Activated gamma-delta T cell treated with anti-CD3 and anti-CD28 coated beads, Interleukin-2, amount 50 U/mL, for 16 hours (primary cell): ENCODE results near the gene ZBTB43.
"Not testable (repeated sequence)": the region's sequence is repeated elsewhere in the genome, so short reads cannot be mapped to it uniquely, and the experiment has no call there.

Experiments used
- DNase-seq: peaks from one replicate; pipeline ENCODE4 v3.0.0-alpha.2; 2020; ENCODE audit warnings: low read depth

Gene ZBTB43

GRCh38 chr9:126791406-126792230, 13.2 kb upstream of the ZBTB43 start:
- DNase-seq: no peak

GRCh38 chr9:126793686-126794417, 11.0 kb upstream of the ZBTB43 start:
- no peak for DNase-seq

GRCh38 chr9:126794441-126794840, 10.4 kb upstream of the ZBTB43 start:
- DNase-seq: no peak

GRCh38 chr9:126796758-126797157, 8.1 kb upstream of the ZBTB43 start:
- DNase-seq: no peak

- DNase-seq: no peak
Observed at GRCh38 chr9:126797903-126798302, 6.9 kb upstream of the ZBTB43 start.

GRCh38 chr9:126799034-126799433, 5.8 kb upstream of the ZBTB43 start:
- DNase-seq: no peak

- DNase-seq: no peak
Observed at GRCh38 chr9:126802318-126803059, 2.4 kb upstream of the ZBTB43 start.

- no peak for DNase-seq
Observed at GRCh38 chr9:126804198-126804695, 593 bp upstream of the ZBTB43 start.

- DNase-seq: peak; percentile 72
Observed at GRCh38 chr9:126805554-126806262, 868 bp downstream of the ZBTB43 start.

- no peak for DNase-seq
Observed at GRCh38 chr9:126806336-126806735, 1.5 kb downstream of the ZBTB43 start.

- DNase-seq: no peak
Observed at GRCh38 chr9:126809068-126809467, 4.2 kb downstream of the ZBTB43 start.

GRCh38 chr9:126810221-126810620, 5.4 kb downstream of the ZBTB43 start:
- not testable (repeated sequence) for DNase-seq

GRCh38 chr9:126813072-126813471, 8.2 kb downstream of the ZBTB43 start:
- no peak for DNase-seq

- DNase-seq: no peak
Observed at GRCh38 chr9:126814091-126814490, 9.3 kb downstream of the ZBTB43 start.

GRCh38 chr9:126817615-126818014, 12.8 kb downstream of the ZBTB43 start:
- DNase-seq: not testable (repeated sequence)

GRCh38 chr9:126818482-126818881, 13.6 kb downstream of the ZBTB43 start:
- no peak for DNase-seq

GRCh38 chr9:126819482-126819881, 14.6 kb downstream of the ZBTB43 start:
- DNase-seq: no peak

- no peak for DNase-seq
Observed at GRCh38 chr9:126822278-126822677, 17.4 kb downstream of the ZBTB43 start.

GRCh38 chr9:126822873-126823272, 18.0 kb downstream of the ZBTB43 start:
- no peak for DNase-seq

- DNase-seq: not testable (repeated sequence)
Observed at GRCh38 chr9:126824052-126824451, 19.2 kb downstream of the ZBTB43 start.

- DNase-seq: no peak
Observed at GRCh38 chr9:126827227-126827626, 22.4 kb downstream of the ZBTB43 start.

GRCh38 chr9:126829035-126829434, 24.2 kb downstream of the ZBTB43 start:
- DNase-seq: no peak
